Peyer's patch (tissue), 4 donors: ENCODE results near the gene TMEM225B.

Experiments
- POLR2A ChIP-seq, 2 donors: fragments of 450-650 bp; IDR thresholded peaks; one replicate each; pipeline ENCODE4 v1.5.1; 2017; ENCODE audit warnings: antibody characterized with exemption in 2 of 2, mild to moderate bottlenecking in 2 of 2, moderate library complexity in 2 of 2
- TF ChIP-seq, protein P1 (sequence below), 6 experiments: fragments of 450-650 bp in 4 of 6; fragments of 200-600 bp in 2 of 6; sonication (generic) in 1 of 6; IDR thresholded peaks; one replicate each; pipeline ENCODE4 v1.5.1; 2017 to 2019; ENCODE audit warnings: antibody characterized with exemption in 6 of 6, mild to moderate bottlenecking in 3 of 6, moderate library complexity in 1 of 6

DNA sequence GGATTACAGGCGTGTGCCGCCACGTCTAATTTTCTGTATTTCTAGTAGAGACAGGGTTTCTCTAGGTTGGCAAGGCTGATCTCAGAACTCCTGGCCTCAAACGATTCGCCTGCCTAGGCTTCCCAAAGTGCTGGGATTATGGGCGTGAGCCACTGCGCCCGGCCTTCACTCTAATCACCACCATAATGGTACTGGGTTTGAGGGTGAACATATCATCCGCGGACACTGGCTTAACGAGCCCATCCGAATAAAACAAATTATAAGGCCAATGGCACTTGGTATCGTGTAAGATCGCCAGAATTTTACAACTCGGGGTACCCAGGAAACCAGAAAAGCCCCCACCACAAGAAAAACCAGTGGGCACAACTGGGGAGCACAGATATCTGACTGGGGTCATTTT is 46.7 kb upstream of the TMEM225B start:
- TF ChIP-seq POLR2A (IDR thresholded peaks at IDR 0.05): no peak
- TF ChIP-seq, protein P1, sequence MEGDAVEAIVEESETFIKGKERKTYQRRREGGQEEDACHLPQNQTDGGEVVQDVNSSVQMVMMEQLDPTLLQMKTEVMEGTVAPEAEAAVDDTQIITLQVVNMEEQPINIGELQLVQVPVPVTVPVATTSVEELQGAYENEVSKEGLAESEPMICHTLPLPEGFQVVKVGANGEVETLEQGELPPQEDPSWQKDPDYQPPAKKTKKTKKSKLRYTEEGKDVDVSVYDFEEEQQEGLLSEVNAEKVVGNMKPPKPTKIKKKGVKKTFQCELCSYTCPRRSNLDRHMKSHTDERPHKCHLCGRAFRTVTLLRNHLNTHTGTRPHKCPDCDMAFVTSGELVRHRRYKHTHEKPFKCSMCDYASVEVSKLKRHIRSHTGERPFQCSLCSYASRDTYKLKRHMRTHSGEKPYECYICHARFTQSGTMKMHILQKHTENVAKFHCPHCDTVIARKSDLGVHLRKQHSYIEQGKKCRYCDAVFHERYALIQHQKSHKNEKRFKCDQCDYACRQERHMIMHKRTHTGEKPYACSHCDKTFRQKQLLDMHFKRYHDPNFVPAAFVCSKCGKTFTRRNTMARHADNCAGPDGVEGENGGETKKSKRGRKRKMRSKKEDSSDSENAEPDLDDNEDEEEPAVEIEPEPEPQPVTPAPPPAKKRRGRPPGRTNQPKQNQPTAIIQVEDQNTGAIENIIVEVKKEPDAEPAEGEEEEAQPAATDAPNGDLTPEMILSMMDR (IDR thresholded peaks at IDR 0.05): no peak
